GM19035 (cell line): Measurements from ENCODE around the gene TMEM123.

Source experiments
- ATAC-seq: cut with Tn5 transposase; IDR thresholded peaks from one replicate; pipeline ENCODE4 v1.9.1; 2021; ENCODE audit not compliant: unreplicated experiment

TMEM123 gene

GRCh38 chr11:102367364-102367763, 85.2 kb downstream of the TMEM123 start:
- no peak for ATAC-seq

GRCh38 chr11:102364991-102365390, 87.6 kb downstream of the TMEM123 start:
- ATAC-seq, result no peak

DNA sequence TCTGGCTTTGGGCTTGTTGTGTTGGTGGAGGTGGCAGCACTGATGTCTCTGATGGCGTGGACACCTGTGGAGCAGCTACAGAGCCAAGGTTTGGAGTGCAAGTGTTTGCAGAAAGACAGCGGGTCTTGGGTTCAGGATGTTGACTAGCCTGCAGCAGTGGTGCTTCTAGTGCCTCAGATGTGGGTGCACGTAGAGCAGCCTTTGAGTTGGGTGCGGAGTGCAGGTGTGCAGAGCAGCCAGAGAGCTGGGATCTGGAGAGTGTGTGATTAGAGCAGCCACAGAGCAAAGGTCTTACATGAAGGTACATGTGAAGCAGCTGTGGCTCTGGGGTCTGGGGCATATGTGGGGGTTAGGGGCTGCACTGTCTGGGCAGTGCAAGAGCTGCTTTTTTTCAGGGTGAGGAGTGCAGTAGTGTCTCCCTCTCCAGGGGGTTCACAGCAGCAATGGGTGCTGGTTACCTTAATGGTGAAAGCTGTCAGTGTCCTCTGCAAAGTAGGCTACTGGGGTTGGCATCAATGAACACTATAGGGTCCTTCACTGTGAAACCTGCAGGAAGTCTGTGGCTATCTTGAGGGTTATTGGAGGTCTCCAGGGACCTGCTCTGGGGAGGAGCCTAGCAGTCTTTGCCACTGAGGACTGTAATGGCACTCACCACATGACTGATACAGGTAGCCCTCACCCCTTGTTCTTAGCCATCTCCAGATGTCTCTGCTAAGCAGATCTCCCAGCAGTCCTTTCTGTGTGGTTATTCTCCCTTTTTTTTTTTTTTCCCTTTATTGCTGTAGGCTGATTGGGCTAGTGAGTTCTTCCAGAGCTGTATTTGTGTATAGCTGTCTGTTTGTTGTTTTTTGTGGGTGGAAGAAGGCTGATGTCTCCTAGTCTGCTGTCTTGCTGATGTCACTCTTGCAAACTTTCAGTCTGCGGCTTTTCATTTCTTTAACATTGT, 91.2 kb downstream of the TMEM123 start:
- no peak for ATAC-seq

DNA sequence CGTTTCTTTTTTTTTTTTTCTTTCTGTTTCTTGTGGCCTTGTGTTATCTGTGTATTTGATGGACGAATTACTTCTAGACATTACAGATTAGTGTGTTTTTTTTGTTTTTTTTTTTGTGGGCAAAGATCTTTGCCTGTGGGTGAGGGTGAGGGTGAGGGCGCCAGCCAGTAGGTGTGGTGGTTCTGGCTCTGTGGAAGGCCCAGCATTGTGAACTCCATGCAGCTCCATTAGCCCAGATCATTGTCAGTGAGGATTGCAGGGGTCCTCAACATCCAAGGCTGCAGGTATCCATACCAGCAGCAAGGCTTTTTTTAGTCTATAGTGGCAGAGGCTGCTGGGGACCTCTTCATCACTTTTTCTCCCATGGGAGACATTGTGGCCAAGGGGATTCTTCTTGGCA, 91.9 kb downstream of the TMEM123 start:
- ATAC-seq, result no peak

- ATAC-seq, result no peak
Observed at GRCh38 chr11:102359372-102359771, 93.2 kb downstream of the TMEM123 start.

- no peak for ATAC-seq
Observed at GRCh38 chr11:102357116-102357515, 95.4 kb downstream of the TMEM123 start.

DNA sequence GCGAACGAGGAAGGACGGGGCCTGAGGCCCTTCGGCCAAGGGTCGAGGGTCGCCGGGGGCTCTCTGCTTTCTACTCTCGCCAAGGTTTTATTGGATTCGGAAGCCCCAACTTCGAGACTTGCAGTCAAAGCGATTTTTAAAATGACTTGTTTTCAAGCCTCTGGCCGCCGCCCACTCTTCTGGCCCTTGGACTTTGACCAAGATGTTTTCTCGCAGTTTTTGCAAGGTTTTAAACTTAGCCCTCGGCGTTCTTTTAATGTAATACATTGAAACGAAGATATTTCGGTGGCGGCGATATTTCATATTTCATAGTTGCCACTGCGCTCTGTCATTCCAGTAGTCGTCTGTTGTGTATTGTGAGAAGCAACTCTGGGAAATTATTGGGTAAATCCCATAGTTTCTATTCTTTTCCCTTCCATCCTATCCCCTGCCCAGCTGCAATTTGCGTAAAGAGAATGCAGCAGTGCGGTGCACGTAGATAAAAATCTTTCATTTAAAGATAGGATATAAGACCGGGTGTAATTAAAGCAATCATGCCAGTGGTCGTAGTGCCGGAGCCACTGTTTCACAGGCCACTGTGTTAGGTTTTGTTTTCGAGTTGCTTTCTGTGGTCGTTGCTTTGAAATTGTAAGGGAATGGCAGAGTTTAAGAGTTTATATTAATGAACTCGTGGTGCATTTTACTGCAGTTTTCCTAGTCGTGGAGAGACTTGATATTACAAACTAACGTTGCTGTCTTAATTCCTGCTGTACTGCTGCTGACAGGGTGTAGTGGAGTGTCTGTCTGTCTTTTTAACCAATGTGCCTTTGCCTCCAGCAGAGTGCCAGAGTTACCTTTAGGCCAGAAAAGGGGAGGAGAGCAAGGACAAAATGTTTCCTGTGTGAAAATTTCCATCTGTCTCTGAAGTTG, 104.8 kb downstream of the TMEM123 start:
- ATAC-seq, result peak; percentile 28

GRCh38 chr11:102346748-102347461, 105.7 kb downstream of the TMEM123 start, which contains the start of gene BIRC2:
Gene BIRC2, plus strand, starts transcription at chr11:102347214. Its CDS starts 2,641 bp downstream, at chr11:102349855.
- peak; percentile 88 for ATAC-seq

DNA sequence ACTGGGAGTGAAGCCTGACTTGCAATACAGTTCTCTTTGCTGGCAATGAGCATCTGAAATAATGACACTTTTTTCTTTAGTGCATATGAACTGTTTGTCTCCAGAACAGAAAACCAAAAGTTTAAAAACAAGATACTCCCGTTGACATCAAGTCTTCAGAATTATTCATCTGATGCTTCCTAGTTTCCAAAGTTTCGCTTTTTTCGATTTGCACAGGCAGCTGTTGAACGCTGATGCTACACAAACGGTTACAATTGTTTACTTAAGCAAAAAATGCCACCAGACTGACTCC, 106.2 kb downstream of the TMEM123 start:
- ATAC-seq, result no peak
